Esophagus squamous epithelium (tissue), 5 donors: ENCODE measurements around the gene TXNRD1. TPM values are rescaled to one million over a fixed set of nuclear protein-coding genes. Genes with fewer than 3 reads are reported as not detected.

ENCODE experiments used
- DNase-seq: peaks from one replicate; lab custom pipeline; 2025; lab: John Stamatoyannopoulos, UW
- H3K27ac ChIP-seq, 4 donors: fragments of 200-600 bp; sonication (generic); one replicate each; pipeline ENCODE4 v1.5.1; 2016 to 2019; ENCODE audit warnings: mild to moderate bottlenecking in 1 of 4
- H3K27me3 ChIP-seq, 4 donors: fragments of 200-600 bp; sonication (generic); 1 replicate in 3 of 4; 2 replicates in 1 of 4; pipeline versions ENCODE4 v1.5.1 to v1.6.0; 2017 to 2021; ENCODE audit warnings: antibody characterized with exemption in 1 of 4
- H3K36me3 ChIP-seq, 3 donors: fragments of 200-600 bp; sonication (generic); one replicate each; pipeline ENCODE4 v1.5.1; 2016 to 2019
- H3K4me1 ChIP-seq, 3 donors: fragments of 200-600 bp; sonication (generic); one replicate each; pipeline ENCODE4 v1.5.1; 2017 to 2019
- H3K4me3 ChIP-seq, 4 donors: fragments of 200-600 bp; sonication (generic); 1 replicate in 3 of 4; 2 replicates in 1 of 4; pipeline ENCODE4 v1.5.1; 2016 to 2019; ENCODE audit warnings: mild to moderate bottlenecking in 2 of 4, moderate library complexity in 1 of 4
- H3K9me3 ChIP-seq, 3 donors: fragments of 200-600 bp; sonication (generic); one replicate each; pipeline ENCODE4 v1.5.1; 2016 to 2019
- CTCF ChIP-seq, 6 experiments: fragments of 450-650 bp in 4 of 6; fragments of 200-600 bp in 2 of 6; sonication (generic) in 2 of 6; IDR thresholded peaks; one replicate each; pipeline ENCODE4 v1.5.1; 2016 to 2019; ENCODE audit warnings: antibody characterized with exemption in 6 of 6, mild to moderate bottlenecking in 4 of 6, moderate library complexity in 4 of 6
- POLR2A ChIP-seq, 4 donors: fragments of 450-650 bp; IDR thresholded peaks; one replicate each; pipeline ENCODE4 v1.6.1; 2017; ENCODE audit warnings: antibody characterized with exemption in 4 of 4, mild to moderate bottlenecking in 4 of 4, moderate library complexity in 3 of 4
- WGBS, 2 donors: methylation state at CpG; one replicate each; pipeline ENCODE4 v1.1.5; 2018; 5-methylcytosine and 5-hydroxymethylcytosine counted together
- intact Hi-C: fragments of 100-400 bp; cut with DNase I; formaldehyde crosslinking; loops from one replicate; pipeline ENCODE4 v1.15.0; 2022
- total RNA-seq, 4 donors: library from RNA; depleted of rRNA; stranded (reverse); fragments of >200 nt; gene quantifications; one replicate each; pipeline ENCODE4 v1.1.0, GENCODE V29; 2016
- donor health status: DM: yes; HTN: yes; CAD: no.

The TXNRD1 gene
- total RNA-seq, 4 donors from 2014 or later, result 40.6 to 125 (median 82.0) TPM

GRCh38 chr12:104351057-104351983 lies 135.7 kb downstream of the TXNRD1 start:
- no peaks in the 10 kb centered on the region for H3K4me1 ChIP-seq
- H3K36me3 ChIP-seq, result peaks cover 8 to 88% (median 14%) of the 10 kb centered on the region in 3 donors
- WGBS, 2 donors, result 95 to 98% methylated on average over 4 of the region's 4 CpGs
- H3K9me3 ChIP-seq, result no peaks in the 10 kb centered on the region
- no peak overlapping the region for H3K4me3 ChIP-seq
- no peak overlapping the region for H3K27ac ChIP-seq
- DNase-seq, result no peak
- intact Hi-C loops, result no loop called here
- no peak for TF ChIP-seq POLR2A (IDR thresholded peaks at IDR 0.05)
- TF ChIP-seq CTCF (IDR thresholded peaks at IDR 0.05), result no peak
- H3K27me3 ChIP-seq, result no peaks in the 10 kb centered on the region

- peaks cover 8 to 79% (median 14%) of the 10 kb centered on the region in 3 donors for H3K36me3 ChIP-seq
Measured at GRCh38 chr12:104352106-104352713, 136.6 kb downstream of the TXNRD1 start.

GRCh38 chr12:104353012-104353981 lies 137.7 kb downstream of the TXNRD1 start:
- 86 to 91% methylated on average over 17 of the region's 17 CpGs for WGBS, 2 donors
- intact Hi-C loops, result no loop called here
- Histone ChIP-seq H3K27me3 (no peaks in the 10 kb centered on the region), H3K27ac (no peak overlapping the region), H3K4me3 (no peak overlapping the region), H3K9me3 (no peaks in the 10 kb centered on the region), H3K36me3 (peaks cover 7 to 68% (median 11%) of the 10 kb centered on the region in 3 donors), H3K4me1 (no peaks in the 10 kb centered on the region)
- no peak for DNase-seq
- TF ChIP-seq POLR2A (IDR thresholded peaks at IDR 0.05) (no peak), CTCF (IDR thresholded peaks at IDR 0.05) (no peak)

More at GRCh38 chr12:104352106-104352713, 136.6 kb downstream of the TXNRD1 start:
- no peak for DNase-seq
- 85 to 95% methylated on average over 3 of the region's 3 CpGs for WGBS, 2 donors
- no peak for TF ChIP-seq CTCF (IDR thresholded peaks at IDR 0.05)
- TF ChIP-seq POLR2A (IDR thresholded peaks at IDR 0.05), result no peak
- H3K27me3 ChIP-seq, result no peaks in the 10 kb centered on the region
- H3K27ac ChIP-seq, result no peak overlapping the region
- no peaks in the 10 kb centered on the region for H3K9me3 ChIP-seq
- intact Hi-C loops, result no loop called here
- no peak overlapping the region for H3K4me3 ChIP-seq
- no peaks in the 10 kb centered on the region for H3K4me1 ChIP-seq

- WGBS, 2 donors, result 80 to 81% methylated on average over 5 to 6 of the region's 6 CpGs
Measured at GRCh38 chr12:104354167-104354867, 138.7 kb downstream of the TXNRD1 start.

More at GRCh38 chr12:104354167-104354867, 138.7 kb downstream of the TXNRD1 start:
- DNase-seq, result no peak
- Histone ChIP-seq H3K36me3 (peaks cover 0 to 58% (median 3%) of the 10 kb centered on the region in 3 donors), H3K27ac (no peak overlapping the region), H3K9me3 (no peaks in the 10 kb centered on the region), H3K4me1 (no peaks in the 10 kb centered on the region), H3K27me3 (no peaks in the 10 kb centered on the region), H3K4me3 (no peak overlapping the region)
- no peak for TF ChIP-seq CTCF (IDR thresholded peaks at IDR 0.05)
- TF ChIP-seq POLR2A (IDR thresholded peaks at IDR 0.05), result no peak
- intact Hi-C loops, result no loop called here
